ENCODE measurements around the gene SPTA1.
"Not testable (repeated sequence)": the region's sequence is repeated elsewhere in the genome, so short reads cannot be mapped to it uniquely, and the experiment has no call there.

SPTA1 gene

DNA sequence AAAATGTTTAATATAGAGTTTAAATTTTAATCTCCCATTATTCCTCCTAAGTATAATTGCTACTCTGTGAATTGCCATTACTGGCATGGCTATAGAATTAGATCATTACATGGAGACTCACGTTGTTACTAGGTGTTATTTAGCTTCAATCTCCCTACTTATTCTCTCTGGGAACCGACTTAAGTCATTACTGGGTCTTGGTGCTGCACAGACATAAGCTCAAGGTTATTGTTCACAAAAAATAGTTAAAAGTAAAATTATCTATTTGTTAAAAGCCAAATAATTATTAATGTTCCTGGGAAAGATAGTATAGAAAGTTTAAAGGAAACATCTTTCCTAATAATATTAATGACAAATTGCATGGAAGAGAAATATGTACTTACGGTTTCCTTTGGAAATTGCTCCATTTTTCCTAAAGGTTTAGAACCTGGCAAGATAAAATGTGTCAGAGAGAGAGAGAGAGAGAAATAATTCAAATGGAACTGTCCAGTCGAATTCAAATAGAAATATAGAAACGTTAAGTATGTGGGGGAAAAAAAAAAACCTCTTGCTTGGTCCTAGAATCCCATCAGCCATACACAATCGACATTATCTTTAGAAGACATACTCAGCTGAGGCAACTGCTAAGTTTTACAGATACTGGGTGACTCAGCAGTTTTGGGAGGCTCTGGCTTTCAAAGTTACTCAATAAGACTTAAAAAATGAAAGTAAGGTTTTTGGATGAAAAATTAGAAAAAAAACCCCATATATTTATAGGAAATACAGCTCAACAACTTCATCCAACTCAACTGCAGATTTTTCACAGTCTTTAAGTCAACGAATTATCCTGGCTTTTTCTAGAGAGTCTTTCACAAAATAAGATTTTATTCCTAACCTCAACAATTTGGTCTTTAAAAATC, at the start of gene SPTA1:
SPTA1 (minus strand) TSS at position 605 of the 899 bp plus-strand sequence; CDS start at position 407, 198 bp downstream.
- no peak for DNase-seq (ENCODE audit: low spot score)

DNA sequence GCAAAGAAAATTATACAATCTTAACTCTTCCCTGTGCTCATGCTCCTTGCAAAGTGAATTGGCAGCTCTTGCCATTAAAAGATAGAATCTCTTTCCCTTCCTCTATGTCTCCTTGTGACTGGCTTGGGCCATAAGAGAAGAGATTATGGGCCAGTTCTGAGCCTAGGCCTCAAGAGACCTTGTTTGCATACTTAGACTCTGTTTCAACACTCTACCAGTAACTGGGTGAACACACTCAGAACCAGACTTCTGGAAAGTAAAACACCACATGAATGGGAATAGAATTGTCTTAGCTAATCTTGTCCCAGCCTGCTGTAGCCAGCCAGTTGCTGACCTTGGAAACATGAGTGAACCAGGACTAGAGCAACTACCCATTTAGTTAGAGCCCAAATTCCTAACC, 49.3 kb upstream of the SPTA1 start:
- DNase-seq (ENCODE audit: low spot score): no peak

DNA sequence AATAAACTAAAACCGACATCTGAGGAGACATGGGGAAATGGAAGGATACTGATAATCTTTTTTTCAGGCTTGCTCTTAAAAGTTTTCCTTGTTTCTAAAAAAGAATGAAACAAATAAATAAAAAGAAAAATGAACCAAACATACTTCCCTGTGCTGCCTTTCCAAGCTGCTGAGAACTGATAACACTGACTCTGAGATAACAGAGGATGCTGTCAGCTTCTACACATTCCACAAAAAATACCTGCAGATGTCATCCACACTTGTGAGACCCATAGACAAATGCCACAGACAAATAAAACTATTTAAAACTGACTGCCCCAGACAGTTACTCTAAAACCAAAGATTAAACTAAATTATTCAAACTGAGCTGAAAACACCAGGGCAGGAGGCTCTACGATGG, 46.0 kb upstream of the SPTA1 start:
- no peak for DNase-seq (ENCODE audit: low spot score)

DNA sequence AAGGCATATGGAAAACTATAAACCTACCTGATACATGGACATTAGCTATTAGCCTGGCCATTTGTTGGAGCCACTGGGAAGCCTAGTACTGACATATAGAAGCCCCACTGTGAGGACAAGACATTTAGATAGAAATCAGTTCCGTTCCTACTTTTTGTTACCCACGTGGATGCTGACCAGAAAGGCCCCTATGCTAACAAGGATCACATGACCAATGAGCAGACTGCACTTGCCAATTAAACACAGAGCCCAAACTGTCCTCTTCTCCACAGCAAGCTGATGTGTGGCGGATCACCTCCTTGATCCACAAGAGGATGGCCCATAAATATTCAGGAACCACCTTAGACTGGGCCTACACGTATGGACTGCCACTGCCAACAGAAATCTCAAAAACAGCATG, 45.2 kb upstream of the SPTA1 start:
- DNase-seq (ENCODE audit: low spot score): no peak

DNA sequence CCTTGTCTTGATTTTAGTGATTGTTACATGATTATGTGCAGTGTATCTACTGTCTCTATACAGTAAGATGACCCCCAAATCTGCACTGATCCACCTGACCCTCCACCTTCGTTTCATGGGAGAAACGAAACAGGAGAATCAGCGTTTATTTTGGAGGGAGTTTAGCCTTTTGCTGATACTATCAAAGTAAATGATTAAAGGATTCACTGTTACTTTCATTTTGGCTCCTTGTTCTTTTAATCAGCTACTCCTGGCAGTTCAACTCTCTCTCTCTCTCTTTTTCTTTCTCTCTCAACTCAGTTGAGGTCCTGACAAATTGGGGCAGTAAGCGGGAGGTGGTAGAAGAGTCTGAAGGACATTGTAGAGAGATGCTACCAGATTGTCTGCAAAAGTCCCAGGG, 43.9 kb upstream of the SPTA1 start:
- no peak for DNase-seq (ENCODE audit: low spot score)

DNA sequence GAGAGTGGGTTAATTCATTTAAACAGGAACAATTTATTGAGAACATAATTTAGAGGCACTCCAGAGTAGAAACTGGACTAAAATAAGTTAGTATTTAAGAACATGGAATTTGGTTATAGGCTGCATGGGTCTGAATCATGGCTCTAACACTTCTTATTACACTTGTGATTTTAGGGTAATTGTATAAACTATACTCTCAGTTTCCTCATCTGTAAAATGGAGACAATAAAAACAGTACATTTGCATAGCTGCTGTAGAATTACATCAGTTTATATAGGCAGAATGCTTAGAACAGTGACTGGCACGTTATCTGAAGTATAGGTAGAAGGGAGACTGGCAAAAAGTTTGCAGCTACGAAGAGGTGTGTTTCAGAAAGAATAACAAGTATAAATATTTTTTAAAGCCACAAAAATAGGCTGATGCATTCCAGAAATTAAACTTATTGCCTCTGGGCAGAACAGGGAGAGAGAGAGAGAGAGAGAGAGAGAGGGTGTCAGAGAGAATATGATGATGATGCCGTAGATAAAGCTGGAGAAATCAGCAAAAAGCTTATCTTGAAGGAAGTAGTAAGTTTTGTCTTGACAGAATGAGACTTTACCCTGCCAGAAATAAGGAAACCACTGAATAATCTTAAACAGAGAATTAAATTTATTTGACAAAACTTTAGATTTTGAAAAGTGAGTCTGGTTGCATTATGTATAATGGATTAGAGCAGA, 42.2 kb upstream of the SPTA1 start:
- DNase-seq (ENCODE audit: low spot score): no peak

DNA sequence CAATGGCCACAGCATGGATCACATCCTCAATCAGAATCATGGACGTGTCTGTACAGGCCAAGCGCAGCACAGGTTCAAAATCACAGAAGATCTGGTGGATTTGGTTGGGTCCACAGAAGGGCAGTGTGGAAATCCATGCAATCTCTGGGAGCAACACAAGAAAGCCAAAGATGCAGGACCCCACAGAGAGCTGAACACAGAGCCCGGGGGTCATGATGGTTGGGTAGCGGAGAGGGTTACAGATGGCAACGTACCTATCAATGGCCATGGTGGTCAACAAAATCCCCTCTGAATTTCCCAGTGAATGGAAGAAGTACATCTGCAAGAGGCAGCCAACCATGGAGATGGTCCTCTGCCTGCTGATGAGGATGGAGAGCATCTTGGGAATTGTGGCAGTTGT, 37.9 kb upstream of the SPTA1 start:
- DNase-seq (ENCODE audit: low spot score): no peak

DNA sequence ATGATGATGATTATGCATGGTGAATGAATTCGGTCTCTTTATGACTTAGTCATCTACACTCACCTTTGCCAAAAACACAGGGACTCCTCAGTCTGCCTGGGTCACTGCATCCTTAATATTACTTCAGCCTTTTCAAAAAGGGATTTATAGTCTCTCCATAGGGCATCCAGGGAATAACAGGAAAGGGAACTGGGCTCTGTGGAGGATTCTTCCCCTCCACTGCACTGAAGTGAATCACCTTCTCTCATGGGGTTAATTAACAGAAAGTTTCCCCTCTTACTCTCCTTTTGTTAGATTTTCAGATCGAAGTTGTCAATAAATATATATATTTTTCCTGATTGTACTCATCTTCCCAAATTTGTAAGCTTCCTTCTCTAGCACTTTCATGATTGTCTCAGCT, 34.1 kb upstream of the SPTA1 start, which contains the start of gene OR6K3:
OR6K3 (minus strand) TSS at position 101 of the 400 bp plus-strand sequence. CDS start 2,605 bp downstream, outside the sequence.
- no peak for DNase-seq (ENCODE audit: low spot score)

DNA sequence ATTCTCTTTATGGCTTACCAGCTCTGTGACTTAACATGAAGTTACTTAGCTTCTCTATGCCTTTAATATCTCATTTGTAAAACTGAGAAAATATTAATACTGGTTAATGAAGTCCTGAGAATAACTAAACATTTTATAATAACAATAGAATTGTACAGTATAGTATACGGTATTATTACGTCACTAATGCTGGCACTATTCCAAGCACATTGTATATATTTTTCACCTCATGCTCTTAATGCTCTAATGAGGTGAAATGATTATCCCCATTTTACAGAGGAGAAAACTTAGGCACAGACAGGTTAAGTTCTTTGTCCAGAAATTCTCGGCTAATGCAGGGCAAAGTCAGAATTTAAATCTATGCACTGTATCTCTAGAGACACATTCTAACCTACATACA, 33.1 kb upstream of the SPTA1 start:
- no peak for DNase-seq (ENCODE audit: low spot score)

DNA sequence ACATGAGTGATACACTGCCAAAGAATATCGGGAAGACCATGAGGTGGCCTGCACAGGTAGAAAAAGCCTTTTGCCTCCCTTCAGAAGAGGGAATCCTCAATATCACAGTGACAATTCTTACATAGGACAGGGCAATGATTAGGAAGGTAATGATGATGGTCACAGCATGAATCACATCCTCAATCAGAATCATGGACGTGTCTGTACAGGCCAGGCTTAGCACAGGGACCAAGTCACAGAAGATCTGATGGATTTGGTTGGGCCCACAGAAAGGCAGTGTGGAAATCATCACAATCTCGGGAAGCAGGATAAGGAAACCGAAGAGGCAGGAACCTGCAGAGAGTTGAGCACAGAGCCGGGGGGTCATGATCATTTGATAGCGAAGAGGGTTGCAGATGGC, 30.8 kb upstream of the SPTA1 start:
- no peak for DNase-seq (ENCODE audit: low spot score)

DNA sequence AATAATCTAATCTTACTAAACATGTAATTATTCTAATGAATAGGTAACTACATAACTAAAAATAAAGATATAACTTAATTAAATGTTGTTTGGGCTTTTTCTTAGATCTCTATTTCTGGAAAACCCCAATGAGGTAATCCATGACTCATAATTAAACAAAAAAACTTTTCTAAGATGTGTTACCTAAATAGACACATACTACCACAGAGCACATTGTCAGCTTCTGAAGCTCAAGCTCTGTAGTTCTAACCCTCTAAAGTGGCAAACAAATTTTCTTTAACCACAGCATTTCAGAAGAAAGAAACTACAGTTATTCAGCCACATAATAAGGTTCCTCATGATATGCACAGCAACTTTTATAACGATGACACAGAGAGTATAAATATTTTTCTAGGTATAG, 29.8 kb upstream of the SPTA1 start:
- DNase-seq (ENCODE audit: low spot score): no peak

DNA sequence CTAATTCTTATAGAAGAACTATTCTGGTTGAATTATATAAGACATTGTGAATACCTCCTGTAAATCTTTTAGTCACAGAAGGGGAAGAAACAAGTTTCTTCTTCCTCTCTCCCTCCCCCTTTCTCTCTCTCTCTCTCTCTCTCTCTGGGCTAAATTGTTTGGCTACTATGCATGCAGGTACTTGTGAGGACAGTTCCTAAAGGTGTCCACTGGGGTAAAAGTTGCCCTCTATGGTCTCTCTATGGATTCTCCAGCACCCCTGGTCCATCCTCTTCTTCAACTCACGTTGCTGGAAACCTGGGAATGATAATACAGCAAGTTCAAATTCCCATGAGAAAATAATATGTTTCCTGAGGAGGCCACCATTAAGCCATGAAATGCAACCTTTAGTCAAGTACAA, 28.2 kb upstream of the SPTA1 start:
- no peak for DNase-seq (ENCODE audit: low spot score)

DNA sequence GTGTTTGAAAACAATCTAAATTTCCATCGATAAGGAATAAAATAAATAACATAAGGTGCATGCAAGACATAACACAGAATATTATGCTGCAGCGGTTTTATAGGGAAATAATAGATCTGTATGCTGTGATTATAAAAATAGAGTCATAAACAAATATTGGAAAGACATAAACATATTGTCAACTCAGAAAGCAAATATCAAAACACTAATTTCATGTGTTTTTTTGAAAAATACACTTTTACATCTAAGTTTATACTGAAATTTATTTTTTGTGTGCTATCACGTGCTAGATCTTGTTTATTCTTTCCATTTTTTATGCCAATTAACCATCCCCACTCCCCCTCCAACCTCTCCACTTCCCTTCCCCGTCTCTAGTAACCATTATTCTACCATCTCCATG, 24.6 kb upstream of the SPTA1 start:
- no peak for DNase-seq (ENCODE audit: low spot score)

DNA sequence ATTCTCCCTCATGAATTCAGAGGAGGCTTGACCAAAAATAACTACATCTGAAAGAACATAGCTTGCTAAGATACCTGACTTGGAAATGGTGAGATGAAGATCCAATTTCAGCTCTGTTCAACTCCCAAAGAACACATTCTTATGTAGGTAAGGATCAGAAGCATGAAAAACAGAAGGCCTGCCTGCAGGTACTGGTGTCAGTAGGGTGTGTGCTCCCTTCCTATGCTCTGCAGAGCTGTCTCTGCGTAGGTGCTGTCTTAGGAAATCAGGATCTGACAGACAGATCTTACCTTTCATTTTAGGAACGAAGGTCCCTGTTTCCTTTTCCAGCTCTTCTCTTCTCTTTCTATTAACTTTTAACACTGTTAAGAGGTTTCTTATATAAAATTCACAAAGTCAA, 19.6 kb upstream of the SPTA1 start:
- peak; percentile 61 for DNase-seq (ENCODE audit: low spot score)

DNA sequence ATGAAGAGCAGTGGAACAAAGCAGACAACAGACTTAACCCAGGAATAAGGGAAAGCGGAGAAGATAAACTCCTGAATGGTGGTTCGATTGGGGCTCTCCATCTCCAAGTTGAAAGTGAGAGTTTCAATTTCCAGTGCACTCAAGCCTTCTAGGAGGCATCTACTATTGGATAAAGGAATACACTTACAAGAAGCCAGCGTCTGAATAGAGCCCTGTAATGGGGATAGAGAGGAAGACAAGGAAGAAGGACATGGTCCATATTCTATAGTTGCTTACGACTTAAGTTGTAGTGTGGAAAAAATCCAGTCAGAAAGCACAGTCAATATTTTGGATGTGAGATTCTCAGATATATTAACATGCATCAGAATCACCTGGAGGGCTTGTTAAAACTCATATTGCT, 14.0 kb upstream of the SPTA1 start, which contains the start of gene OR6K2:
OR6K2 (minus strand) TSS at position 101 of the 400 bp plus-strand sequence; CDS start at position 101, 0 bp downstream.
- DNase-seq (ENCODE audit: low spot score): no peak

DNA sequence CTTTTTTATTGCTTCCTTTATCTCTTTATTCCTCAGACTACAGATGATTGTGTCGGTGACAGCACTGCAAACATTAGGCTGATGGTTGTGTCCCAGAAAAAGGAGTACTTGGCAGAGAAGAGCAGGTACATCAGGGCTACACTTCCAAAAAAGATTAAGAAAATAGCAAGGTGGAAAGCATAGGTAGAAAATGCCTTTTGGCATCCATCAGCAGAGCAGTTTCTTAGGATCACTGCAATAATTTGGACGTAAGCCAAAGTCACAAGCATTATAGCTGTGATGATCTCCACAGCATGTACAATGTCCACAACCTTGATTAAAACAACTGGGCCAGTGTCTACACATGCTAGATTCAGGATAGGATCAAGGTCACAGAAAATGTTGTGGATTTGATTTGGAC, 8.1 kb upstream of the SPTA1 start:
- DNase-seq (ENCODE audit: low spot score): no peak

DNA sequence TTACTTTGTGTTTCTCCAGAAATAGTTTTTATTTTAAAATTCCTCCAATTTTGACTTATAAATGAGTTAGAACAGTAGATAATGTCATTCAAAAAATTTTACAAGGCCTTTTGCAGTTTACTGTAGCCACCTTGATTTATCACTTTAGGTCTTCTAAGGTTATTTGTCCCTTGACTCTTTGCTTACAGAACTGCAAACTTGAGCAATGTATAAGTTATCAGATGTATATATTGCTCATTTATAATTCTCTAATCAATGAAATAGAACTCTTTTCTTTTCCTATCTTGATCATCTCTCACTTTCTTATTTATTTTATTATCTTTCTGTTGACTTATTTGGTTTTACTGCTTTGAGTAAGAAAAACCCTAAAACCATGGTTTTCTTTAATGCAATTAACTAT, 5.8 kb upstream of the SPTA1 start:
- DNase-seq (ENCODE audit: low spot score): no peak

DNA sequence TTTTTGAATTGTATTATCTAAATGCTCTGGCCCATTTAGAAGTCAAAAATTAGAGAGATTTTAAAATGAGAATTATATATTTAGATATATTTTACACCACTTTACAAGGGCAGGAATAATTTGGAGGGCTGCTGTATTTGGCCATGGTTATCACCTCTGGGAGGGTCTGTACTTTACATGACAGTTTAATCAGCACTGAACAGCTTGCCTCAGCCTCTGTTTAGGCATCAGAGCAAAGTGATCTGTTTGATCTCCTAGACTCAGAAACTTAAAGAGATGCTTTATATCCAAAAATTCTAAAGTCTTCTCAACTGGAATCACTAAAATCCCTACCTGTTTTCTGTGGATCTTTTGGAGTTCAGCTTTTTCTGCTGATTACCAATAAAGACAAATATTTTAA, 5.4 kb upstream of the SPTA1 start:
- no peak for DNase-seq (ENCODE audit: low spot score)

DNA sequence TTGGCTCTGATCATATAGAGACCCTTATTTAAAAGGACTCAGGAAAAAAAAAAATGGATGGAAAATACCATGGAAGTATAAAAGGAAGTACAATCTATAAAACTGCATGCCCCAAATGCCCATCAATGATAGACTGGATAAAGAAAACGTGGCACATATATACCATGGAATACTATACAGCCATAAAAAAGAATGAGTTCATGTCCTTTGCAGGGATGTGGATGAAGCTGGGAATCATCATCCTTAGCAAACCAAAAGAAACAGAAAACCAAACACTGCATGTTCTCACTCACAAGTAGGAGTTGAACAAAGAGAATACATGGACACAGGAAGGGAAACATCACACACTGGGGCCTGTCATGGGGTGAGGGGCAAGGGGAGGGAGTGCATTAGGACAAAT, 4.6 kb upstream of the SPTA1 start:
- DNase-seq (ENCODE audit: low spot score): not testable (repeated sequence)

DNA sequence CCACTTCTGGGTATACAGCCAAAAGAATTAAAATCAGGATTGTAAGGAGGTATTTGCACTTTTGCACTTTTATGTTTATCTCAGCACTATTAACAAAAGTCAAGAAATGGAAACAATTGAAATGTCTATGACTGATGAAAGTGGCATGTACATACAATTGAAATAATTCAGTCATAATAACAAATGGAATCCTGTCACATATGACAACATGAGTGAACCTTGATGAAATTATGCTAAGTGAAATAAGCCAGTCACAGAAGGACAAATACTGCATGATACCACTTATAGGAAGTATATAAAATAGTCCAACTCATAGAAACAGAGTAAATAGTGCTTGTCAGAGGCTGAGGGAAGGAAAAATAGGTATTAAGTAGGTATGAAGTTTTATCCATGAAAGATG, 3.4 kb upstream of the SPTA1 start:
- DNase-seq (ENCODE audit: low spot score): no peak

DNA sequence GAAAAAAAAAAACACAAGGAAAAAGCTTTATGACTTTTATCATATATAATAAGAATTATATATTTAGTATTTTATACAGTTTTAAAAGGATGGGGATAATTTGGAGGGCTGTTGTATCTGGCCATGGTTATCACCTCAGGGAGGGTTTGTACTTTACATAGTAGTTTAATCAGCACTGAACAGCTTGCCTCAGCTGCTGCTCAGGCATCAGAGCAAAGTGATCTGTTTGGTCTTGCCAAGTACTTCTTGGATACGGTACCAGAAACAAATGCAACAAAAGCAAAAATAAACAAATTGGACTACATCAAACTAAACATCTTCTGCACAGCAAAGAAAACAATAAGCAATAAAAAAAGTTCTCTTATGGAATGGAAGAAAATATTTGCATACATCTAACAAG, 2.6 kb upstream of the SPTA1 start:
- no peak for DNase-seq (ENCODE audit: low spot score)

DNA sequence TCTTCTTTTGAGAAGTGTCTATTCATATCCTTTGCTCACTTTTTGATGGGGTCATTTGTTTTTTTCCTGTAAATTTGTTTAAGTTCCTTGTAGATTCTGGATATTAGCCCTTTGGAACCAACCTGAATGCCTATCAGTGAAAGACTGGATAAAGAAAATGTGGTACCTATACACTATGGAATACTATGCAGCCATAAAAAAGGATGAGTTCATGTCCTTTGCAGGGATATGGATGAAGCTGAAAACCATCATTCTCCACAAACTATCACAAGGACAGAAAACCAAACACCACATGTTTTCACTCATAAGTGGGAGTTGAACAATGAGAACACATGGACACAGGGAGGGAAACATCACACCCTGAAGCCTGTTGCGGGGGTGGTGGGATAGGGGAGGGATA, 1.8 kb upstream of the SPTA1 start:
- not testable (repeated sequence) for DNase-seq (ENCODE audit: low spot score)

DNA sequence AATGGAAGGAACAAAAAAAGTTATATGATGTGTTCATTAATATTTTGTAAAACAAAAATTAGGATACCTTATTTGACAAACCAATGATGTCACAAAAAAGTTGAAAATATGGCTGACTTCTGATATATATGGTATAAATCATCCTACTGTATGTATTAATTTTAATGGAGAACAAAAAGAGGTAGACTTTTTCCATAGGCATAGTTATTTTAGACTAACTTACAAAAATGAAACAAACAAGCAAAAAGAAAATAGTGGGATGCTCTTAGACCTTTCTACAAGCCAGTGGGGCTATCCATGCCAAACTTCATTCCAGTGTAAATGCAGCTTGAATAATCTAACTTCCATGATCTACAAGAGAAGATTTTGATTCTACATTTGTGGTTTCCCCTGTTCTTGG, 522 bp upstream of the SPTA1 start:
- DNase-seq (ENCODE audit: low spot score): no peak

Data from putamen (tissue), 1 donor.